C4-2B (cell line): ENCODE results near the gene XPNPEP1.

Experiments used
- H3K27ac ChIP-seq: fragments of 450-650 bp; 2 replicates; pipeline ENCODE4 v1.5.1; 2017
- CTCF ChIP-seq: fragments of 450-650 bp; conservative IDR thresholded peaks from 2 replicates; pipeline ENCODE4 v1.5.1; 2017; ENCODE audit warnings: mild to moderate bottlenecking
- ZFX ChIP-seq: fragments of 450-650 bp; IDR thresholded peaks from 2 replicates; pipeline ENCODE4 v1.6.1; 2017

The XPNPEP1 gene

GRCh38 chr10:109902992-109903947 is 20.0 kb downstream of the XPNPEP1 start:
- H3K27ac ChIP-seq: peak overlapping the region; percentile 46
- TF ChIP-seq CTCF: no peak
- TF ChIP-seq ZFX: no peak

GRCh38 chr10:109899356-109900331 is 23.7 kb downstream of the XPNPEP1 start:
- TF ChIP-seq CTCF: no peak
- TF ChIP-seq ZFX: no peak
- no peak overlapping the region for H3K27ac ChIP-seq

GRCh38 chr10:109898666-109899355 is 24.5 kb downstream of the XPNPEP1 start:
- no peak overlapping the region for H3K27ac ChIP-seq
- TF ChIP-seq CTCF: no peak
- no peak for TF ChIP-seq ZFX

GRCh38 chr10:109898007-109898406 is 25.3 kb downstream of the XPNPEP1 start:
- H3K27ac ChIP-seq: no peak overlapping the region
- TF ChIP-seq ZFX (no peak), CTCF (no peak)

GRCh38 chr10:109895848-109896247 is 27.5 kb downstream of the XPNPEP1 start:
- TF ChIP-seq ZFX (no peak), CTCF (no peak)
- H3K27ac ChIP-seq: no peak overlapping the region

- H3K27ac ChIP-seq: no peak overlapping the region
- TF ChIP-seq CTCF: no peak
- no peak for TF ChIP-seq ZFX
Measured at GRCh38 chr10:109895095-109895818, 28.1 kb downstream of the XPNPEP1 start.
